Measurements from ENCODE around the gene MYO1B. TPM values are rescaled to one million over a fixed set of nuclear protein-coding genes. Genes with fewer than 3 reads are reported as not detected.

The MYO1B gene
- total and polyA plus RNA-seq, 2 of the 8 experiments (the other 6 are each of a cell fraction or from before 2014, with no cell fraction given): 15.5 to 61.2 TPM

- Histone ChIP-seq H3K4me3 (ENCODE audit: extremely low read depth in 1 of 4, insufficient read depth in 2 of 4, low read depth in 3 of 4, low read length in 4 of 4) (no peak overlapping the region), H2AK5ac (ENCODE audit: low read depth, low read length) (no peak overlapping the region), H3K56ac (replicated peaks; ENCODE audit: insufficient read length, low read depth, low read length) (no peak overlapping the region), H3K4ac (replicated peaks; ENCODE audit: insufficient read length, low read depth, low read length) (no peak overlapping the region), H2BK20ac (ENCODE audit: low read length) (no peak overlapping the region), H3K27me3 (replicated peaks in 1 of 4; ENCODE audit: control insufficient read depth in 3 of 4, extremely low read depth in 1 of 4, insufficient read depth in 3 of 4, low read length in 3 of 4) (no peaks in the 10 kb centered on the region), H3K36me3 (ENCODE audit: control insufficient read depth in 2 of 4, insufficient read depth in 4 of 4, low read length in 3 of 4) (no peaks in the 10 kb centered on the region), H4K5ac (ENCODE audit: insufficient read length, low read depth, low read length) (no peak overlapping the region), H3K9ac (replicated peaks in 1 of 4; ENCODE audit: extremely low read depth in 1 of 4, low read depth in 3 of 4, low read length in 3 of 4) (no peak overlapping the region), H2BK12ac (ENCODE audit: low read depth, low read length) (no peak overlapping the region), H4K8ac (ENCODE audit: extremely low read depth, insufficient read depth, low read length) (no peak overlapping the region), H2BK15ac (ENCODE audit: low read length) (no peak overlapping the region), H3K79me1 (ENCODE audit: low read depth, low read length) (no peaks in the 10 kb centered on the region; the same call in 1 of the 2 replicates), H4K20me1 (replicated peaks in 1 of 2; ENCODE audit: control insufficient read depth in 1 of 2, insufficient read depth in 2 of 2, low read length in 2 of 2) (no peaks in the 10 kb centered on the region), H2BK5ac (ENCODE audit: low read depth, low read length) (no peak overlapping the region), H2BK120ac (replicated peaks; ENCODE audit: low read depth, low read length) (no peak overlapping the region), H3K4me2 (ENCODE audit: insufficient read depth in 1 of 2, low read depth in 2 of 2, low read length in 2 of 2) (no peak overlapping the region), H3K23ac (ENCODE audit: insufficient read length) (no peak overlapping the region), H3K18ac (ENCODE audit: extremely low read depth, low read length) (no peak overlapping the region), H2AFZ (ENCODE audit: low read length) (no peak overlapping the region), H3K14ac (ENCODE audit: insufficient read length) (no peak overlapping the region), H3K79me2 (ENCODE audit: control insufficient read depth in 1 of 2, insufficient read depth in 2 of 2, low read length in 2 of 2) (no peaks in the 10 kb centered on the region), H4K91ac (replicated peaks; ENCODE audit: insufficient read length, low read length) (no peak overlapping the region), H3K4me1 (replicated peaks in 1 of 4; ENCODE audit: control insufficient read depth in 3 of 4, insufficient read depth in 4 of 4, low read length in 3 of 4) (no peaks in the 10 kb centered on the region), H3K27ac (ENCODE audit: low read depth, low read length) (no peak overlapping the region), H3K23me2 (ENCODE audit: low read depth, low read length) (no peaks in the 10 kb centered on the region), H3K9me3 (ENCODE audit: insufficient read depth in 2 of 2, low read depth in 1 of 2, low read length in 1 of 2) (no peaks in the 10 kb centered on the region)
- ChIA-PET POLR2A (ENCODE audit: partially characterized antibody) (no interaction called here), CTCF (ENCODE audit: partially characterized antibody) (interaction anchor here (0.6 to 0.8 kb wide), 2 partner anchors 190 to 220 kb away, joined by 3 to 5 read pairs; no protein-coding TSS in a partner anchor)
- DNase-seq (ENCODE audit: low read depth in 1 of 2, low spot score in 2 of 2) (no peak), FAIRE-seq (no peak)
- WGBS, 2 experiments (ENCODE audit: extremely low coverage in 1 of 2, insufficient coverage in 1 of 2, insufficient read length in 1 of 2, insufficient replicate concordance in 2 of 2, low coverage in 1 of 2, low lambda C conversion rate in 2 of 2, missing lambda C conversion rate in 1 of 2): 100% methylated on average over 1 of the region's 3 CpGs; no CpG with 5 or more reads in 1 of the 2 experiments
- TF ChIP-seq MAFK (IDR thresholded peaks at IDR 0.05; ENCODE audit: low read depth, low read length) (no peak), SP4 (IDR thresholded peaks at IDR 0.05; ENCODE audit: low read length) (no peak), RXRA (IDR thresholded peaks at IDR 0.05; ENCODE audit: insufficient read depth, low read depth, low read length) (no peak), POLR2A (IDR thresholded peaks at IDR 0.05; ENCODE audit: control extremely low read depth in 1 of 2, low read depth in 2 of 2, low read length in 2 of 2) (no peak), YY1 (IDR thresholded peaks at IDR 0.05; ENCODE audit: low read depth, low read length) (no peak)
Observed at GRCh38 chr2:191439481-191439880, 194.3 kb downstream of the MYO1B start.

All from H1 (cell line).